ENCODE measurements around the gene FGF14.
A peak's percentile ranks its signal among the peaks of the same experiment; 100 is the strongest.

FGF14 gene

DNA sequence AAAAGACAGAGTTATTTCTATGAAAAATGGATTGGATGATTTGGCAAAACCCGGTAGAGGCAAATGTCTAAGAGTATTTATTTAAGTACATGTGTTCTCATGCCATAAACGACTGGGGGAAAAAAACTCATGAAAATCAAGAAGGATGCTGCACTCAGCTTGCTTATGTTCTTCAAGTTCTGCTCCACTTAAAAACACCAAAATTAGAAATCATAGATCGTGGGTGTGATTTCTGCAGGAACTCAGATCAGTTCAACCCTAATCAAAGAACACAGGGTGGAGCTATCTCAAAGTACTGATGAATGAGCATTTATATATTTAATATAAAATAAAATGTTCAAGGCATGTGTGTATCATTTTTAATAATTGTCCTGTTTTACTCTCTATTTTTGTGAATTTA, 103.8 kb downstream of the FGF14 start:
- no peak overlapping the region for H3K27ac ChIP-seq (ENCODE audit: low read depth, low read length)
- no peak overlapping the region for H3K18ac ChIP-seq (ENCODE audit: low read length)
- DNase-seq, result no peak
- no peak overlapping the region for H3K23ac ChIP-seq (ENCODE audit: low read length)
- H2AK5ac ChIP-seq (ENCODE audit: low read length), result no peak overlapping the region
- H3K14ac ChIP-seq (ENCODE audit: low read length), result no peak overlapping the region
- no peaks in the 10 kb centered on the region for H3K27me3 ChIP-seq (ENCODE audit: insufficient read depth, low read length)
- no peak overlapping the region for H2AFZ ChIP-seq (ENCODE audit: insufficient read depth, low read length, poor library complexity)
- H2BK12ac ChIP-seq (ENCODE audit: low read length), result no peak overlapping the region
- no peak overlapping the region for H3K4me3 ChIP-seq (ENCODE audit: low read depth, low read length)
- H3K9me3 ChIP-seq (ENCODE audit: insufficient read depth, low read depth, low read length), result no peaks in the 10 kb centered on the region
- H3K9ac ChIP-seq (ENCODE audit: low read length), result no peak overlapping the region
- no peaks in the 10 kb centered on the region for H3K79me2 ChIP-seq (ENCODE audit: control insufficient read depth, insufficient read depth, low read length, poor library complexity)
- no CpG with 5 or more reads among the region's 3 CpGs for WGBS (ENCODE audit: extremely low coverage, insufficient coverage, insufficient read length)
- H3K4me1 ChIP-seq (ENCODE audit: control insufficient read depth in 1 of 2, insufficient read depth in 2 of 2, low read length in 2 of 2), result no peaks in the 10 kb centered on the region
- H4K8ac ChIP-seq (ENCODE audit: low read depth, low read length), result no peak overlapping the region
- no peak overlapping the region for H3K4ac ChIP-seq (ENCODE audit: low read depth, low read length)
- H4K12ac ChIP-seq (ENCODE audit: low read depth, low read length), result no peak overlapping the region
- no peaks in the 10 kb centered on the region for H3K79me1 ChIP-seq (ENCODE audit: low read length)
- H3K4me2 ChIP-seq (ENCODE audit: low read length), result no peak overlapping the region
- no peak overlapping the region for H2BK5ac ChIP-seq (ENCODE audit: low read depth, low read length, poor library complexity)
- no peak overlapping the region for H2BK120ac ChIP-seq (ENCODE audit: insufficient read depth, low read length, poor library complexity)
- H4K91ac ChIP-seq (ENCODE audit: low read depth, low read length), result no peak overlapping the region
- no peaks in the 10 kb centered on the region for H3K36me3 ChIP-seq (ENCODE audit: control insufficient read depth in 1 of 2, insufficient read depth in 2 of 2, low read length in 2 of 2)

GRCh38 chr13:102295316-102296048, 106.4 kb downstream of the FGF14 start:
- H3K9me3 ChIP-seq (ENCODE audit: insufficient read depth, low read depth, low read length), result no peaks in the 10 kb centered on the region
- H3K36me3 ChIP-seq (ENCODE audit: control insufficient read depth in 1 of 2, insufficient read depth in 2 of 2, low read length in 2 of 2), result no peaks in the 10 kb centered on the region
- H3K4me2 ChIP-seq (ENCODE audit: low read length), result no peak overlapping the region
- H3K14ac ChIP-seq (ENCODE audit: low read length), result no peak overlapping the region
- H3K4ac ChIP-seq (ENCODE audit: low read depth, low read length), result no peak overlapping the region
- H2AK5ac ChIP-seq (ENCODE audit: low read length), result no peak overlapping the region
- H4K12ac ChIP-seq (ENCODE audit: low read depth, low read length), result no peak overlapping the region
- H2AFZ ChIP-seq (ENCODE audit: insufficient read depth, low read length, poor library complexity), result no peak overlapping the region
- peak in 1 of 2 donors; percentile 63 for DNase-seq
- no peak overlapping the region for H4K8ac ChIP-seq (ENCODE audit: low read depth, low read length)
- no peaks in the 10 kb centered on the region for H3K27me3 ChIP-seq (ENCODE audit: insufficient read depth, low read length)
- WGBS (ENCODE audit: extremely low coverage, insufficient coverage, insufficient read length), result no CpG with 5 or more reads among the region's 9 CpGs
- no peak overlapping the region for H2BK5ac ChIP-seq (ENCODE audit: low read depth, low read length, poor library complexity)
- no peak overlapping the region for H2BK12ac ChIP-seq (ENCODE audit: low read length)
- no peak overlapping the region for H3K27ac ChIP-seq (ENCODE audit: low read depth, low read length)
- no peaks in the 10 kb centered on the region for H3K4me1 ChIP-seq (ENCODE audit: control insufficient read depth in 1 of 2, insufficient read depth in 2 of 2, low read length in 2 of 2)
- no peak overlapping the region for H3K18ac ChIP-seq (ENCODE audit: low read length)
- H3K79me2 ChIP-seq (ENCODE audit: control insufficient read depth, insufficient read depth, low read length, poor library complexity), result no peaks in the 10 kb centered on the region
- no peak overlapping the region for H3K9ac ChIP-seq (ENCODE audit: low read length)
- H3K4me3 ChIP-seq (ENCODE audit: low read depth, low read length), result no peak overlapping the region
- H3K23ac ChIP-seq (ENCODE audit: low read length), result no peak overlapping the region
- H2BK120ac ChIP-seq (ENCODE audit: insufficient read depth, low read length, poor library complexity), result no peak overlapping the region
- no peak overlapping the region for H4K91ac ChIP-seq (ENCODE audit: low read depth, low read length)
- H3K79me1 ChIP-seq (ENCODE audit: low read length), result no peaks in the 10 kb centered on the region

GRCh38 chr13:102294407-102295018, 107.3 kb downstream of the FGF14 start:
- H3K27ac ChIP-seq (ENCODE audit: low read depth, low read length), result no peak overlapping the region
- H2AK5ac ChIP-seq (ENCODE audit: low read length), result no peak overlapping the region
- H2BK120ac ChIP-seq (ENCODE audit: insufficient read depth, low read length, poor library complexity), result no peak overlapping the region
- H3K27me3 ChIP-seq (ENCODE audit: insufficient read depth, low read length), result no peaks in the 10 kb centered on the region
- H3K9me3 ChIP-seq (ENCODE audit: insufficient read depth, low read depth, low read length), result no peaks in the 10 kb centered on the region
- no peak overlapping the region for H2BK5ac ChIP-seq (ENCODE audit: low read depth, low read length, poor library complexity)
- no peak overlapping the region for H3K4ac ChIP-seq (ENCODE audit: low read depth, low read length)
- no peak overlapping the region for H3K4me2 ChIP-seq (ENCODE audit: low read length)
- no peak for DNase-seq
- H2AFZ ChIP-seq (ENCODE audit: insufficient read depth, low read length, poor library complexity), result no peak overlapping the region
- no peaks in the 10 kb centered on the region for H3K4me1 ChIP-seq (ENCODE audit: control insufficient read depth in 1 of 2, insufficient read depth in 2 of 2, low read length in 2 of 2)
- no peak overlapping the region for H3K4me3 ChIP-seq (ENCODE audit: low read depth, low read length)
- no peaks in the 10 kb centered on the region for H3K79me2 ChIP-seq (ENCODE audit: control insufficient read depth, insufficient read depth, low read length, poor library complexity)
- no peak overlapping the region for H3K9ac ChIP-seq (ENCODE audit: low read length)
- no CpG with 5 or more reads among the region's 3 CpGs for WGBS (ENCODE audit: extremely low coverage, insufficient coverage, insufficient read length)
- H3K18ac ChIP-seq (ENCODE audit: low read length), result no peak overlapping the region
- H3K79me1 ChIP-seq (ENCODE audit: low read length), result no peaks in the 10 kb centered on the region
- H3K36me3 ChIP-seq (ENCODE audit: control insufficient read depth in 1 of 2, insufficient read depth in 2 of 2, low read length in 2 of 2), result no peaks in the 10 kb centered on the region
- H3K14ac ChIP-seq (ENCODE audit: low read length), result no peak overlapping the region
- no peak overlapping the region for H4K91ac ChIP-seq (ENCODE audit: low read depth, low read length)
- no peak overlapping the region for H3K23ac ChIP-seq (ENCODE audit: low read length)
- H4K12ac ChIP-seq (ENCODE audit: low read depth, low read length), result no peak overlapping the region
- no peak overlapping the region for H4K8ac ChIP-seq (ENCODE audit: low read depth, low read length)
- H2BK12ac ChIP-seq (ENCODE audit: low read length), result no peak overlapping the region

DNA sequence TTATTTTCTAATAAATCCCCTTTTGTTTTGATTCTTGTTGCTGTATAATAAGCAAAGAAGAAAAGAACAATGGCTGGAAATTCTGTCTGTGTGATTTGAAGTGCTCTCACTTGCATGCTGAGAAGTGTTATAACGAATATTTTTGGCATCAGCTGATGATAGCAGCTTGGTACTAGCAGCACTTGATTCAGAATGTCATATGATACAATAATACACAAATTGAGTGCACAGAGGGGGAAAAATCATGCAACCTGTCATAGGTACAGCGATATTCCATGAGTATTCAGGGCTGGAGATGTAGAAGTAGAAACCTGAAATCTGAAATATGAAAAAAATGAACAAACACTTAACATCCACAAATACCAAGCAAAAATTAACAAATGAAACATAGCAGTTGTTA, 108.1 kb downstream of the FGF14 start:
- no peak for DNase-seq
- Histone ChIP-seq H3K36me3 (ENCODE audit: control insufficient read depth in 1 of 2, insufficient read depth in 2 of 2, low read length in 2 of 2) (no peaks in the 10 kb centered on the region), H3K9me3 (ENCODE audit: insufficient read depth, low read depth, low read length) (no peaks in the 10 kb centered on the region), H3K9ac (ENCODE audit: low read length) (no peak overlapping the region), H3K79me2 (ENCODE audit: control insufficient read depth, insufficient read depth, low read length, poor library complexity) (no peaks in the 10 kb centered on the region), H2BK5ac (ENCODE audit: low read depth, low read length, poor library complexity) (no peak overlapping the region), H3K27me3 (ENCODE audit: insufficient read depth, low read length) (no peaks in the 10 kb centered on the region), H3K23ac (ENCODE audit: low read length) (no peak overlapping the region), H3K18ac (ENCODE audit: low read length) (no peak overlapping the region), H2AFZ (ENCODE audit: insufficient read depth, low read length, poor library complexity) (no peak overlapping the region), H3K14ac (ENCODE audit: low read length) (no peak overlapping the region), H2BK120ac (ENCODE audit: insufficient read depth, low read length, poor library complexity) (no peak overlapping the region), H3K79me1 (ENCODE audit: low read length) (no peaks in the 10 kb centered on the region), H4K12ac (ENCODE audit: low read depth, low read length) (no peak overlapping the region), H2BK12ac (ENCODE audit: low read length) (no peak overlapping the region), H3K27ac (ENCODE audit: low read depth, low read length) (no peak overlapping the region), H4K91ac (ENCODE audit: low read depth, low read length) (no peak overlapping the region), H3K4me1 (ENCODE audit: control insufficient read depth in 1 of 2, insufficient read depth in 2 of 2, low read length in 2 of 2) (no peaks in the 10 kb centered on the region), H3K4ac (ENCODE audit: low read depth, low read length) (no peak overlapping the region), H4K8ac (ENCODE audit: low read depth, low read length) (no peak overlapping the region), H2AK5ac (ENCODE audit: low read length) (no peak overlapping the region), H3K4me3 (ENCODE audit: low read depth, low read length) (no peak overlapping the region), H3K4me2 (ENCODE audit: low read length) (no peak overlapping the region)
- no CpG with 5 or more reads among the region's 2 CpGs for WGBS (ENCODE audit: extremely low coverage, insufficient coverage, insufficient read length)
